IPS-18a (cell line): ENCODE results near the gene NTNG2.

Experiments used
- H3K27ac ChIP-seq: one replicate; pipeline ENCODE4 v1.5.1; 2013; ENCODE audit warnings: low read length
- H3K27me3 ChIP-seq: one replicate; pipeline ENCODE4 v1.6.1; 2013; ENCODE audit warnings: mild to moderate bottlenecking, low read length; ENCODE audit not compliant: control insufficient read depth, insufficient read depth
- H3K36me3 ChIP-seq: one replicate; pipeline ENCODE4 v1.6.1; 2013; ENCODE audit warnings: low read depth, low read length; ENCODE audit not compliant: control insufficient read depth
- H3K4me1 ChIP-seq: one replicate; pipeline ENCODE4 v1.6.1; 2013; ENCODE audit warnings: low read depth, low read length; ENCODE audit not compliant: control insufficient read depth
- H3K4me3 ChIP-seq: one replicate; pipeline ENCODE4 v1.5.1; 2013; ENCODE audit warnings: low read length
- H3K9ac ChIP-seq: one replicate; pipeline ENCODE4 v1.6.1; 2013; ENCODE audit warnings: mild to moderate bottlenecking, low read length, moderate library complexity
- H3K9me3 ChIP-seq: one replicate; pipeline ENCODE4 v1.6.1; 2013; ENCODE audit warnings: low read depth, low read length; ENCODE audit not compliant: control insufficient read depth

NTNG2 gene

GRCh38 chr9:132194508-132194907 lies 32.6 kb downstream of the NTNG2 start:
- no peaks in the 10 kb centered on the region for H3K4me1 ChIP-seq
- H3K27me3 ChIP-seq, result no peaks in the 10 kb centered on the region
- no peak overlapping the region for H3K4me3 ChIP-seq
- H3K9ac ChIP-seq, result no peak overlapping the region
- no peaks in the 10 kb centered on the region for H3K9me3 ChIP-seq
- H3K36me3 ChIP-seq, result no peaks in the 10 kb centered on the region
- H3K27ac ChIP-seq, result no peak overlapping the region

DNA sequence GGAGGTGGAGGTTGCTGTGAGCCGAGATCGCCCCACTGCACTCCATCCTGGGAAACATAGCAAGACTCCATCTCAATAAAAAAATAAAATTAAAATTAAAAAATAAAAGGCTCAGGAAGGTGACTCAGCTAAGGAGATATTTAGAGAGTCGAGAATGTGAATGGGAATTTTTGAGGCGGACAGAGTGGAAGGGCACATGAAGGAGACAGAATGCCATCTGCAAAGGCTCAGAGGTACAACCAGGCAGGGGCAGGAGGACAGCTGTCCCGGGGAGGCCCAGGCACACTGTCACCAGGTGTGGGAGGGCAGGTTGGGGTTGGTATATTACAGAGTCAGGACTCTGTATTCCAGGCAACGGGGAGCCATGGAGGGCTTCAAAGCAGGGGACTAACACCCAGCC lies 35.5 kb downstream of the NTNG2 start:
- Histone ChIP-seq H3K9me3 (no peaks in the 10 kb centered on the region), H3K27me3 (no peaks in the 10 kb centered on the region), H3K4me3 (no peak overlapping the region), H3K4me1 (no peaks in the 10 kb centered on the region), H3K9ac (no peak overlapping the region), H3K27ac (no peak overlapping the region), H3K36me3 (no peaks in the 10 kb centered on the region)

DNA sequence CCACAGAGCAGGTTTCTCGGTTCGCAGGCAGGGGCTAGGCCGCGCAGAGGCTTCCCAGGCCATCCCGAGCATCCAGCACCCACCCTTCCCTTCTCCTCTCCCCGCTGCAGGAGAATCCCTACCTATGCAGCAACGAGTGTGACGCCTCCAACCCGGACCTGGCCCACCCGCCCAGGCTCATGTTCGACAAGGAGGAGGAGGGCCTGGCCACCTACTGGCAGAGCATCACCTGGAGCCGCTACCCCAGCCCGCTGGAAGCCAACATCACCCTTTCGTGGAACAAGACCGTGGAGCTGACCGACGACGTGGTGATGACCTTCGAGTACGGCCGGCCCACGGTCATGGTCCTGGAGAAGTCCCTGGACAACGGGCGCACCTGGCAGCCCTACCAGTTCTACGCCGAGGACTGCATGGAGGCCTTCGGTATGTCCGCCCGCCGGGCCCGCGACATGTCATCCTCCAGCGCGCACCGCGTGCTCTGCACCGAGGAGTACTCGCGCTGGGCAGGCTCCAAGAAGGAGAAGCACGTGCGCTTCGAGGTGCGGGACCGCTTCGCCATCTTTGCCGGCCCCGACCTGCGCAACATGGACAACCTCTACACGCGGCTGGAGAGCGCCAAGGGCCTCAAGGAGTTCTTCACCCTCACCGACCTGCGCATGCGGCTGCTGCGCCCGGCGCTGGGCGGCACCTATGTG lies 36.1 kb downstream of the NTNG2 start:
- no peak overlapping the region for H3K9ac ChIP-seq
- no peaks in the 10 kb centered on the region for H3K27me3 ChIP-seq

DNA sequence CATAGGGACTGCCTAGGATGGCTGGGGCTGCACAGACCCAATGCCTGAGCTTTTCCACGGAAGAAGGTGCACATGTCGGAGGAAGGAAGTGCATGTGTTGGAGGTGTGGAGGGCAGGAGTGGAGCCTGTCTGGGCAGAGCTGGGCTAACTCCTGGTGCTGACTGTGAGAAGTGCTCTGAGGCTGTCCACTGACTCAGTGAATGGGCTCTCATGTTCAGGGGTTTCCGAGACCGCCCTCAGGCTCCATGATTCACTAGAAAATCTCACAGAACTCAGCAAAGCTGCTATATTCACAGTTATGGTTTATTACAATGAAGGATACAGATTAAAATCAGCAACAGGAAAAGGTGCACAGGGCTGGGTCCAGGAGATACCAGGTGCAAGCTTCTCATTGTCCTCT lies 37.2 kb downstream of the NTNG2 start:
- no peak overlapping the region for H3K27ac ChIP-seq
- no peak overlapping the region for H3K9ac ChIP-seq
- no peaks in the 10 kb centered on the region for H3K36me3 ChIP-seq
- H3K9me3 ChIP-seq, result no peaks in the 10 kb centered on the region
- H3K4me1 ChIP-seq, result peaks cover 4% of the 10 kb centered on the region
- no peaks in the 10 kb centered on the region for H3K27me3 ChIP-seq
- H3K4me3 ChIP-seq, result no peak overlapping the region

More for the DNA sequence above, 36.1 kb downstream of the NTNG2 start:
- peaks cover 4% of the 10 kb centered on the region for H3K4me1 ChIP-seq
- H3K36me3 ChIP-seq, result no peaks in the 10 kb centered on the region
- no peak overlapping the region for H3K4me3 ChIP-seq
- no peaks in the 10 kb centered on the region for H3K9me3 ChIP-seq
- no peak overlapping the region for H3K27ac ChIP-seq

GRCh38 chr9:132200706-132201105 lies 38.8 kb downstream of the NTNG2 start:
- peaks cover 4% of the 10 kb centered on the region for H3K4me1 ChIP-seq
- no peak overlapping the region for H3K4me3 ChIP-seq
- H3K9ac ChIP-seq, result no peak overlapping the region
- no peaks in the 10 kb centered on the region for H3K36me3 ChIP-seq
- H3K27ac ChIP-seq, result no peak overlapping the region
- H3K27me3 ChIP-seq, result no peaks in the 10 kb centered on the region
- no peaks in the 10 kb centered on the region for H3K9me3 ChIP-seq

DNA sequence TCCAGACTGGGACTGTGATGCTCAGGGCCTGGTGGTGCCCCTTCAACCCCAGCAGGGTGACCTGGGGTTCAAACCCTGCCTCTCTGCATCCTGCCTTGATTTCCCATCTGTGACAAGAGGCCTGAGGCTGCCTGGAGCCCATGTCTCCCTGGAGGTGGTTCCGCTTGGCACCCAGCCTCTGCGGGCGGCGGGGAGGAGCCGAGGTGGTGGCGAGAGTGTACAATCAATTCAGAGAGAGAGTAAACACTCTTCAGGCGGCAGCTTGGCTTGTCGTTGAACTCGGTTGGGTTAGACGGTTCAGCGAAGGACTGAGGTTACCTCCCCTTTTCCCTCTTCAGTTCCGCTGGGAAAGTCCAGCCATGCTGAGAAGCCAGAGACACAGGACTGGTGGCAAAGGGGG lies 39.3 kb downstream of the NTNG2 start:
- Histone ChIP-seq H3K27ac (no peak overlapping the region), H3K4me1 (peaks cover 4% of the 10 kb centered on the region), H3K27me3 (no peaks in the 10 kb centered on the region)

GRCh38 chr9:132201780-132202703 lies 40.2 kb downstream of the NTNG2 start:
- Histone ChIP-seq H3K36me3 (no peaks in the 10 kb centered on the region), H3K9ac (no peak overlapping the region), H3K9me3 (no peaks in the 10 kb centered on the region), H3K4me3 (no peak overlapping the region), H3K27ac (no peak overlapping the region), H3K4me1 (peaks cover 4% of the 10 kb centered on the region), H3K27me3 (no peaks in the 10 kb centered on the region)

More for the DNA sequence above, 39.3 kb downstream of the NTNG2 start:
- no peaks in the 10 kb centered on the region for H3K36me3 ChIP-seq
- H3K4me3 ChIP-seq, result no peak overlapping the region
- no peak overlapping the region for H3K9ac ChIP-seq
- no peaks in the 10 kb centered on the region for H3K9me3 ChIP-seq

- H3K27ac ChIP-seq, result no peak overlapping the region
- H3K9ac ChIP-seq, result no peak overlapping the region
- H3K9me3 ChIP-seq, result no peaks in the 10 kb centered on the region
- no peaks in the 10 kb centered on the region for H3K27me3 ChIP-seq
- peaks cover 4% of the 10 kb centered on the region for H3K4me1 ChIP-seq
- no peaks in the 10 kb centered on the region for H3K36me3 ChIP-seq
- no peak overlapping the region for H3K4me3 ChIP-seq
These were observed 43.0 kb downstream of the NTNG2 start for GRCh38 chr9:132204883-132205282.

DNA sequence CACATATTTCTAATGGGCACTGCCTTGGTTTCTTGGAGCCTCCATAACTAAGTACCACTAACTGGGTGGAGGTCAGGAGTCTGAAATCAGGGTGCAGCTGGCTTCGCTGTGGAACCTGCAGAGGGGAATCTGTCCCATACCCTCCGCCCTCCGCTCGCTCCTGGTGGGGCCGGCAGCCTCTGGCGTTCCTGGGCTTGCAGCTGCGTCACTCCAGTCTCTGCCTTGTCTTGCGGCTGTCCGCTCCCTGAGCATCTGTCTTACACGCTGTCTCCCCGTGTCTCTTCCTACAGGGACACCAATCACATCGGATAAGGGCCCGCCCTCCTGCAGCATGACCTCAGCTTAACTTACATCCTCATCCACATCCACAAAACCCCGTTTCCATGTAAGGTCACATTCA lies 45.4 kb downstream of the NTNG2 start:
- Histone ChIP-seq H3K36me3 (no peaks in the 10 kb centered on the region), H3K4me1 (peaks cover 4% of the 10 kb centered on the region), H3K27me3 (no peaks in the 10 kb centered on the region)

DNA sequence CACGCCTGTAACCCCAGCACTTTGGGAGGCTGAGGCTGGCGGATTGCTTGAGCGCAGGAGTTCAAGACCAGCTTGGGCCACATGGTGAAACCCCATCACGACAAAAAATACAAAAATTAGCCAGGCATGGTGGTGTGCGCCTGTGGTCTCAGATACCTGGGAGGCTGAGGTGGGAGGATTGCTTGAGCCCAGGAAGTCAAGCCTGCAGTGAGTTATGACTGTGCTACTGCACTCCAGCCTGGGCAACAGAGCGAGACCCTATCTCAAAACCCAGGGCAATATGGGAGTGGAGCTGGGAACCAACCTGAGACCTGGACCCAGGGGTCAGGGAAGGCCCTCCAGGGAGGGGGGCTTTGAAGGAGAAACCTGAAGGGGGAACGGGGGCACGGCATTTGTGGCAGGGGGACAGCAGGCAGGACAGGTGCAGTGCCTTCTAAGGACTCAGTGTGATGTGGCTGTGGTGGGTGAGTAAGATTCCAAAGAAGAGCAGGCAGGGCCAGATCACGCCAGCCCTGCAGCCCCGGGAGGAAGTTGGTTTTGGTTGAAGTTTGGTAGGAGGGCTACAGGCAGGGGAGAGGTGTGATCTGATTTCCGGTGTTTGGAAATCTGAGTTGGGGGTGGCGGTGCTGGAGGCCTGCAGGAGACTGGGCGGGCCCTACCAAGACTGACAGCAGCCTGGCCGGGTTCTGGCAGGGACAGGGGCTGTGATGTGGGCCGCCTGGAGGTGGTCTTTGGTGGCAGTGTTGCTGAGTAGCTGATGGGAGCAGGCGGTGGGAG lies 46.2 kb downstream of the NTNG2 start:
- no peaks in the 10 kb centered on the region for H3K27me3 ChIP-seq
- no peaks in the 10 kb centered on the region for H3K9me3 ChIP-seq
- H3K4me1 ChIP-seq, result no peaks in the 10 kb centered on the region
- H3K4me3 ChIP-seq, result no peak overlapping the region
- H3K9ac ChIP-seq, result no peak overlapping the region
- H3K36me3 ChIP-seq, result no peaks in the 10 kb centered on the region
- H3K27ac ChIP-seq, result no peak overlapping the region

More for the DNA sequence above, 45.4 kb downstream of the NTNG2 start:
- H3K27ac ChIP-seq, result no peak overlapping the region
- no peak overlapping the region for H3K9ac ChIP-seq
- H3K4me3 ChIP-seq, result no peak overlapping the region
- no peaks in the 10 kb centered on the region for H3K9me3 ChIP-seq

- no peak overlapping the region for H3K9ac ChIP-seq
- no peak overlapping the region for H3K27ac ChIP-seq
- H3K4me3 ChIP-seq, result no peak overlapping the region
- H3K36me3 ChIP-seq, result no peaks in the 10 kb centered on the region
- no peaks in the 10 kb centered on the region for H3K9me3 ChIP-seq
- peaks cover 6% of the 10 kb centered on the region for H3K4me1 ChIP-seq
- no peaks in the 10 kb centered on the region for H3K27me3 ChIP-seq
These were observed 47.4 kb downstream of the NTNG2 start for GRCh38 chr9:132209228-132209627.
